Measurements from ENCODE around the gene FBXO22. TPM values are rescaled to one million over a fixed set of nuclear protein-coding genes. Genes with fewer than 3 reads are reported as not detected.

The FBXO22 gene
- total and polyA plus RNA-seq, 2 of the 8 experiments (the other 6 are each of a cell fraction or from before 2014, with no cell fraction given) = 33.2 to 67.3 TPM

- no peak overlapping the region for H3K23ac ChIP-seq (ENCODE audit: insufficient read length)
- peaks cover 0 to 11% (median 3%) of the 10 kb centered on the region in 4 experiments; a peak in 3 of 7 replicates for H3K4me1 ChIP-seq (replicated peaks in 1 of 4; ENCODE audit: control insufficient read depth in 3 of 4, insufficient read depth in 4 of 4, low read length in 3 of 4)
- H3K27me3 ChIP-seq (replicated peaks in 1 of 4; ENCODE audit: control insufficient read depth in 3 of 4, extremely low read depth in 1 of 4, insufficient read depth in 3 of 4, low read length in 3 of 4) = no peaks in the 10 kb centered on the region
- H3K9me3 ChIP-seq (ENCODE audit: insufficient read depth in 2 of 2, low read depth in 1 of 2, low read length in 1 of 2) = no peaks in the 10 kb centered on the region
- peaks cover 0 to 13% of the 10 kb centered on the region in 2 experiments; a peak in 2 of 4 replicates for H3K79me2 ChIP-seq (ENCODE audit: control insufficient read depth in 1 of 2, insufficient read depth in 2 of 2, low read length in 2 of 2)
- no peaks in the 10 kb centered on the region for H3K23me2 ChIP-seq (ENCODE audit: low read depth, low read length)
- H2BK20ac ChIP-seq (ENCODE audit: low read length) = no peak overlapping the region
- H3K56ac ChIP-seq (replicated peaks; ENCODE audit: insufficient read length, low read depth, low read length) = no peak overlapping the region
- CTCF ChIA-PET (ENCODE audit: partially characterized antibody) = interaction anchor here (0.6 to 5.1 kb wide), 39 partner anchors 8 to 1525 kb away, joined by 3 to 41 read pairs (median 4); partner anchors contain the start of gene TMEM266
- H2AFZ ChIP-seq (ENCODE audit: low read length) = no peak overlapping the region
- peaks cover 3 to 10% of the 10 kb centered on the region in 2 experiments for H4K20me1 ChIP-seq (replicated peaks in 1 of 2; ENCODE audit: control insufficient read depth in 1 of 2, insufficient read depth in 2 of 2, low read length in 2 of 2)
- no peak overlapping the region for H4K5ac ChIP-seq (ENCODE audit: insufficient read length, low read depth, low read length)
- H3K36me3 ChIP-seq (ENCODE audit: control insufficient read depth in 2 of 4, insufficient read depth in 4 of 4, low read length in 3 of 4) = peaks cover 3 to 47% (median 29%) of the 10 kb centered on the region in 4 experiments
- POLR2A ChIA-PET (ENCODE audit: partially characterized antibody) = interaction anchor here (0.6 kb wide), 1 partner anchor 350 kb away, joined by 3 read pairs; no protein-coding TSS in a partner anchor
- no peak overlapping the region for H2AK5ac ChIP-seq (ENCODE audit: low read depth, low read length)
- H3K14ac ChIP-seq (ENCODE audit: insufficient read length) = no peak overlapping the region
- H3K9ac ChIP-seq (replicated peaks in 1 of 4; ENCODE audit: extremely low read depth in 1 of 4, low read depth in 3 of 4, low read length in 3 of 4) = no peak overlapping the region
- H3K4me3 ChIP-seq (ENCODE audit: extremely low read depth in 1 of 4, insufficient read depth in 2 of 4, low read depth in 3 of 4, low read length in 4 of 4) = no peak overlapping the region
- H3K79me1 ChIP-seq (ENCODE audit: low read depth, low read length) = 0 out of 2 replicates have a peak, but pooled peaks cover 2% of the 10 kb centered on the region
- H2BK12ac ChIP-seq (ENCODE audit: low read depth, low read length) = no peak overlapping the region
- H3K4ac ChIP-seq (replicated peaks; ENCODE audit: insufficient read length, low read depth, low read length) = no peak overlapping the region
- H4K91ac ChIP-seq (replicated peaks; ENCODE audit: insufficient read length, low read length) = no peak overlapping the region
- no peak overlapping the region for H2BK120ac ChIP-seq (replicated peaks; ENCODE audit: low read depth, low read length)
- 83% methylated on average over 5 of the region's 5 CpGs; no CpG with 5 or more reads in 1 of the 2 experiments for WGBS, 2 experiments (ENCODE audit: extremely low coverage in 1 of 2, insufficient coverage in 1 of 2, insufficient read length in 1 of 2, insufficient replicate concordance in 2 of 2, low coverage in 1 of 2, low lambda C conversion rate in 2 of 2, missing lambda C conversion rate in 1 of 2)
- no peak overlapping the region for H3K4me2 ChIP-seq (ENCODE audit: insufficient read depth in 1 of 2, low read depth in 2 of 2, low read length in 2 of 2)
- H3K18ac ChIP-seq (ENCODE audit: extremely low read depth, low read length) = no peak overlapping the region
- no peak for DNase-seq (ENCODE audit: low read depth in 1 of 2, low spot score in 2 of 2)
- FAIRE-seq = no peak
- H4K8ac ChIP-seq (ENCODE audit: extremely low read depth, insufficient read depth, low read length) = no peak overlapping the region
- H2BK5ac ChIP-seq (ENCODE audit: low read depth, low read length) = no peak overlapping the region
- no peak overlapping the region for H3K27ac ChIP-seq (ENCODE audit: low read depth, low read length)
- H2BK15ac ChIP-seq (ENCODE audit: low read length) = no peak overlapping the region
- TF ChIP-seq SP1 (IDR thresholded peaks at IDR 0.05; ENCODE audit: low read depth, low read length) (no peak), NRF1 (IDR thresholded peaks at IDR 0.05; ENCODE audit: low read depth, low read length) (no peak), TAF7 (optimal IDR thresholded peaks at IDR 0.05; ENCODE audit: borderline replicate concordance, low read depth, low read length) (no peak), MAX (IDR thresholded peaks at IDR 0.05) (no peak), GTF2F1 (IDR thresholded peaks at IDR 0.05; ENCODE audit: borderline replicate concordance, low read depth, low read length) (no peak), RBBP5 (IDR thresholded peaks at IDR 0.05; ENCODE audit: borderline replicate concordance, low read depth, low read length) (no peak), CTBP2 (IDR thresholded peaks at IDR 0.05; ENCODE audit: borderline replicate concordance, insufficient read depth, insufficient read length, low read length) (no peak), CEBPB (IDR thresholded peaks at IDR 0.05; ENCODE audit: low read depth, low read length) (no peak), EGR1 (IDR thresholded peaks at IDR 0.05; ENCODE audit: borderline replicate concordance, low read depth, low read length) (no peak), KDM5A (IDR thresholded peaks at IDR 0.05; ENCODE audit: low read length) (no peak), BCL11A (IDR thresholded peaks at IDR 0.05; ENCODE audit: low read depth in 2 of 2, low read length in 2 of 2) (no peak)
Observed at GRCh38 chr15:75929799-75930565, 26.3 kb downstream of the FBXO22 start.
